Measurements from ENCODE around the gene PTPRS.

The PTPRS gene

DNA sequence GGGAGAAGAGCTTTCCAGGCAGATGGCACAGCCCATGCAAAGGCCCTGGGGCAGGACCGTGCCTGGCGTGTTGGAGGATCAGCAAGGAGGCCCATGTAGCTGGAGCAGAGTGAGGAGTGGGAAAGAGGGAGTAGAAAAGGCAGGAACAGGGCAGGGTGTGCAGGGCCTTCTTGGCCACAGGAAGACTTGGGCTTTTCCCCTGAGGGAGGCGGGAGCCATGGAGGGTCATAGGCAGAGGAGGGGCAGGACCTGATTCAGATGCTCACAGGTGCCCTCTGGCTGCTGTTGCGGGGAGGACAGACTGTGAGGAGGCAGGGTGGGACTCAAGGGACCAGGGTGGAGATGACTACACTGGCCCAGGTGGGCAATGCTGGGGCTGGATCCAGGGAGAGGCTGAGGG is 13.8 kb upstream of the PTPRS start:
- no peak for DNase-seq

DNA sequence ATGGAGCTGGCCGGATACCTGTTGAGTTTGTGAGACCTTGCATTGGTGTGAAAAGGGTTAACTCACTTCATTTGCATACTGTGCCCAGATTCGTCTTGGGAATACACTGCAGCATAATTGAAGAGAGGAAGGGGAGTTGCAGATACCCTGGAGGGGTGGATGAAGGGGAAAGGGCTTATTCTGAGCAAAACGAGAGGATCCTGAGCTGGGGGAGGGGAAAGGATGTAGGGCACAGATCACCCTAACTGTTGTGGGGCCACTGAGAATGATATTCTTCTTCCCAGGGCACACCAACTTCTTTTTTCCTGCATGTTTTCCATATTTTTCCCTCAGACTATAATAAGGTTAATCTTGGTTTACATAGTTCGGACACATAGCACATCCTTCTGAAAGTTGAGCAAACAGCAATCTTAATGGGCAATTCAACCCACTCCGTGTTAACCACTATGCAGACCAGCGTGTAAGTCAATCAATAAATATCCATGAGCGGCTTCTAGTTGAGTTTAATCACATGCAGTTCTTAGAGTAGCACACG is 11.7 kb upstream of the PTPRS start:
- peak; percentile 44 for DNase-seq

DNA sequence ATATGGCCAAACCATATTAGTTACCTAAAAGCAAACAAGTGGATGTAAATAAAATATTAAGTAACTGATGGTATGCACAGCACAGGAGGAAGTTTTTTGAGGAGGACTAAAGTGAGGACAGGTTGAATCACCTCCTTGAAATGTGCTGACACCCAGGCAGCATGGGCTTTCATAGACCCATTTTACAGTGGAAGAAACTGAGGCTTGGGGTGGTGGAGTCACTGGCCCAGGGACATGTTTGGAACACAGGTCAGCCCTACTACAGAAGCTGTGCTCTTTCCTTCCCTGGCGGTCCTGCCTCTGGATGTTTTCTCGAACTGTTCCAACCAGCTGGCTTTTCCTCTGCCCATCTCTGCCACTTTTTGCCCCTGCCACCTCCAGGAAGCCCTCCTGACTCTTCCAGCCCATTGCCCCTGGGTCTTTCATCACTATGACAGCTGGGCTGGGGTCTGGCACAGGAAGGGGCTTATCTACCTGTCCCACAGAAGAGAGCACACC is 11.2 kb upstream of the PTPRS start:
- DNase-seq: no peak

DNA sequence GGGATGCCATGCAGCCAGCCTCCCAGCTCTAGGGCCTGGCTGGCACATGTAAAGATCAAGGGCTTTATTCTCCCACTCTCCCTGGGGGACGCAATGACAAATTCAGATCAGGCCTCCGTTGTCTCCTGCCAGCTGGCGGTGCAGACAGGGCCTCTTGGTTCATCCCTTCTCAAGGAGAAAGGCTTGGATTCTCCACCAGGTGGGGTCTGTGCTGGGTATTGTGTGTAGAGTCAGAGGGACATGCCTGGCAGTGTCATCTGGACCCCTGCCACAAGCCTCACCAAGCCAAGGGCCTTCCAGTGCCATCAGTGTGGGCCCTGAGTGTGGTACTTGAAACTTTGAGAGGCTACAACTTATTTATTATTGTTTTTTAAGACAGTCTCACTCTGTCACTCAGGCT is 8.4 kb upstream of the PTPRS start:
- DNase-seq: no peak

DNA sequence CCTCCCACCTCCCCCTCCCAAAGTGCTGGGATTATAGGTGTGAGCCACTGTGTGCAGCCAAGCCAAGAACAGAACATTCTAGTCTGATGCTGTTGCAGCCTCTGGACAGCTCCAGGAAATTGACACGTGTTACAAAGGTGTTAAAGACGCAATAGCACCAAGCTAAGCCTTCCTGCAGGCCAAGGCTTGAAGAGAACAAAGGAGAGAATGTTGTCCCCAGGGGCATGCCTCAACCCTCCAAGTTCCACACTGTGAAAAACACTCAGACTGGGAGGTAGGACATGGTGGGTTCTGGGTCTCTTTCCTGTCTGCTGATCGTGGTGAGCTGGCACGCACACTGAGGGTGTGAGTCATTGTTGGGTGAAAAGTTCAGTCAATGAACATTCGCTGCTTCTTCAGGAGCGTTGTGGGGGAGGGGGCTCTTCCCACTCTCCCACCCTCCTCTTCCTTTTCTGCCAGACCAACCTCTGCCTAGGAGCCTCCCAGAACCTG is 5.3 kb upstream of the PTPRS start:
- DNase-seq: peak; percentile 57

DNA sequence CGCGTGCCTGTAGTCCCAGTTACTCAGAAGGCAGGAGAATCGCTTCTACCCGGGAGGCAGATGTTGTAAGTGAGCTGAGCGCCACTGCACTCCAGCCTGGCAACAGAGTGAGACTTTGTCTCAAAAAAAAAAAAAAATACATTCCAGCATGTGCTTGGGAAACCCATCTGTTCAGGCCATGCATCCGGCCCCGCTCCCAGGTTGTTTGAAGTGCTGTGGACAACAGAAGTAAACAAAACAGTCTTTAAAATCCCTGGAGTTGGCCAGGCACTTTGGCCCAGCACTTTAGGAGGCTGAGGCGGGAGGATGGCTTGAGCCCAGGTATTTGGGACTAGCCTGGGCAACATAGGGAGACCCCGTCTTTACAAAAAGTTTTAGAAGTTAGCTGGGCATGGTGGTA is 3.2 kb upstream of the PTPRS start:
- DNase-seq: no peak

DNA sequence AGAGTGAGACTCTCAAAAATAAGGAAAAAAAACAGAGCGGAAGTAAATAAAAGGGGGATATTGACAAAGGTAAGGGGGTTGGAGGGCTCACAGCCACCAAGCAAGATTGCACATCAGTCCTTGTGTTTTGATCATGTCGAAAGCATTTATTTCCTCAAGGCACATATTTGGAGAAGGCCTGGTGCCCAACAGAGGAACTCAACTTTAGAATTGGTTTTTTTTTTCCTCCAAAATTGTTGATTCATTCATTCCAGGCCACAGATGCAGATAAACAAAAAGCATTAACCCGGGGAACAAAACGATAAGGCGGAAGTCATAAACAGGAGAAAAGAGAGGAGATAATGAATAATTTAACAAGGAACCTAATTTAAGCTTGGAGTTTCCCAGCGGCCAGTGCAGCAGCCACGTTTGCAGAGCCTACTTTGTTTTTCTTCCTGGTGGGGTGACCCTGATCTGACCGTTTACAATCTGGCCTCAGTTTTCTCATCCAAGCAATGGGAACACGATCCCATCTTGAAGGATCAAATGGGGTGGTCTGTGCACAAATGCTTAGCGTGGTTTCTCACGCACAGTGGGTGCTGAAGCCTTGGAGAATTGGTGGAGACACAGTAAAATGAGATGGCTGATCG is 2.1 kb upstream of the PTPRS start:
- DNase-seq: no peak

DNA sequence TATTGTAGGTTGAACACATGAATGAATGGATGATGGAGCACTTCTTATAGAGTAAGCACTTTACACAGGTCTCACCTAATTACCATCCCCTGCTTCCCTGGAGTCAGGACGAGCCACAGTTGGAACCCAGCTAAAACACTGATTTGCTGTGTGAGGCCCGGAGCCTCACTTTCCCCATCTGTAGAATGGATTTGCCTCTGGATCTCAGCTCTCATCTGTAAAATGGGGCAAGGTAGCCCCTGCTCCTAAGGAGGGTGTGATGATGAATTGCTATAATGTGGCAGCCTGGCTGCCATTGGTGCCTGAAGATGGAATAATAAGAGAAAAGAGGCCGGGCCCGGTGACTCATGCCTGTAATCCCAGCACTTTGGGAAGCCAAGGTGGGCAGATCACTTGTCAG is 1.4 kb upstream of the PTPRS start:
- DNase-seq: no peak

DNA sequence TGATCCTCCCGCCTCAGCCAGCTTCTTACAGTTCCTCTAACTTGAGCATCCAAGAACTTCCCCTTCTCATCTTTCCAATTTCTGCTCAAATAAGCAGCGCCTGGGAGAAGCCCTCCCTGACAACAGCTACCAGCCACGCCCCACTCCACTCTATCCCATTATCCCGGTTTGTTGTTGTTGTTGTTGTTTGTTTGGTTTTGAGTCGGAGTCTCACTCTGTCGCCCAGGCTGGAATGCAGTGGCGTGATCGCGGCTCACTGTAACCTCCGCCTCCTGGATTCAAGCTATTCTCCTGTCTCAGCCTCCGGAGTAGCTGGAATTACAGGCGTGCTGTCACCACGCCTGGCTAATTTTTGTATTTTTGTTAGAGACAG is 822 bp upstream of the PTPRS start:
- no peak for DNase-seq

DNA sequence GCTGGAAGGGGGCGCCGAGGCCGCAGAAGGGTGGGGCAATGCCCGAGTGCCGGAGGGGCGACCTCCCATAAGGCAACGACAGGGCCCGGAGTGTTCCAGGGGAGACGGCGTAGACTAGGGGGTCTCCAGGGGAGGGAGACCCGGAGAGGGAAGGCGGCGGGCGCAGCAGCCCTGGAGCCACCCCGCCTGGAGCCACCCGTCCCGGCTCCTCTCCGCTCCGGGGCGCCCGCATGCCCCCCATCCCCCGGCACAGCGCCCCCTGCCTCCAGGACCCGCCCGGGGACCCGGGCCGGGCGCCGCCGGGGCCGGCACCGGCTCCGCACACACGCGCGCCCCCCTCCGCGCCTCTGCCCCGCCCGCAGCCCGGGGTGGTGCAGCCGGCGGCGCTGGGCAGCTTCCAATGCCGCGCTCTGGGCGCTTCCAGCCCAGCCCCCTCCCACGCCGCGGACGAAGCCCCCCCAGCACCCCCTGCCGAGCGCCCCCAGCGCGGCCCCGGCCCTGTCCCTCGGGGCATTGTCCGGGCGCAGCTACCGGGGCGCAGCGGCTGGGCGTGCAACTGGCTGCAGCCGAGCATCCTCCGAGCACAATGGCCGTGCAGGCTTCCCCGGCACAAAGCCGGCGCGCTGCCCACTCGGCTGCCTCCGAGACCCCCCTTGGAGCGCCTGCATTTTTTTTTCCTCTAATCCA is 519 bp downstream of the PTPRS start:
- DNase-seq: no peak

DNA sequence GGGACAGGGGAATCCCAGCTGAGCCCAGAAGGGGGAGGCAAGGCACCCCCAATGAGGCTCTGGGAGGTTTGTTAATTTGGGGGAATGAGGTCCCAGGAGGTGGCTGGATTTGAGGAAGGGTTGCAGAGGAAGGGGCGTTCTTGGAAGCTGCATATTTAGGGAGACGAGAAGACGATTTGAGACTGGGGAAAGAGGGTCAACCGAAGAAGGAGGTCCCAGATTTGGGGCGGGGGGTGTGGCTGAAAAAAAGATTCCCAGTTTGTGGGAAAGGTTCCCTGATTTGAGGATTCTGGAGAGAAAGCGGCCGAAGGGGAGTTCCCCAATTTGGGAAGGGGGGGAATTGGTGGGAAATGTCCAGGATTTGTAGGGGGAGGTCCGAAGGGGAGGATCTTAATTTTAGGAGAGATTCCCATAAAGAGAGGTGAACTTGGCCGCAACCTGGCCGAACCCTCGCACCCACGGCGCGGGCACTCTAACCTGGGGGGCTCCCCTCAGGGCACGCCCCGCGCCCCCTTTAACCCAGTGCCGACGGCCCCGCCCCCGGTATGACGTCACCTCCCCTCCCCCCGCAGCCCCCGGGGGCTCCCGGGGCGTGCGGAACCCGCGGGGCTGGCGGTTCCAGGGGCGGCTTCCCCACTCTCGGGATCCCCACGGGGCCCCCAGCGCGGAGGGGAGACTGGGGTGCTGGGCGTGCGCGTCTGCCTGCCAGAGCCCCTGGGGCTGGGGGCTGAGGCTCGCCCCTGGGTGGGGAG is 1.2 kb downstream of the PTPRS start:
- DNase-seq: no peak

DNA sequence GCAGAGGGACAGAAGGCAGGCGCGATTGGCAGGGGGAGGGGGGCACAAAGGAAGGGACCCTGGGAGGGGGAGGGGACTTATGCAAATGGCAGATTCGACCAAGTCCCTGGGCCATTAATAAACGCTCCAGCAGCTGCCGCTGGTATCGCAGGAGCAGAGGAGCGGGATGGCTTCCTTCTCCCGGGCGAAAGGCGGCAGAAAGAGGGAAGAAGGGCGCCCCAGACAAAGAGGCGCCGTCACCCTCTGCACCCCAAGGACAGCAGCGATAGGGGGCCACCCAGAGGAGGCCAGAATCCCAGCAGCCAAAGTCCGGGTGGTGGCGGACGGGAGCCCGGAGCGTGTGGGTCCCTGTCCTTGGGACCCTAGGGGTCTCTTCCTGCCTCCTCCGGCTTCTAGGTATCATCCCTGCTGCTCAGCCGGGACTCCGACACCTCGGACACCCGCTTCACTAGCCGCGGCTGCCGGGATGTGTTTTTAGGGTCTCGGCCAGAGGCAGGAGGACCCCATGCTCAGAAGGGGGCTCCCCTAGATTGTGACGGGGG is 1.9 kb downstream of the PTPRS start:
- DNase-seq: no peak

DNA sequence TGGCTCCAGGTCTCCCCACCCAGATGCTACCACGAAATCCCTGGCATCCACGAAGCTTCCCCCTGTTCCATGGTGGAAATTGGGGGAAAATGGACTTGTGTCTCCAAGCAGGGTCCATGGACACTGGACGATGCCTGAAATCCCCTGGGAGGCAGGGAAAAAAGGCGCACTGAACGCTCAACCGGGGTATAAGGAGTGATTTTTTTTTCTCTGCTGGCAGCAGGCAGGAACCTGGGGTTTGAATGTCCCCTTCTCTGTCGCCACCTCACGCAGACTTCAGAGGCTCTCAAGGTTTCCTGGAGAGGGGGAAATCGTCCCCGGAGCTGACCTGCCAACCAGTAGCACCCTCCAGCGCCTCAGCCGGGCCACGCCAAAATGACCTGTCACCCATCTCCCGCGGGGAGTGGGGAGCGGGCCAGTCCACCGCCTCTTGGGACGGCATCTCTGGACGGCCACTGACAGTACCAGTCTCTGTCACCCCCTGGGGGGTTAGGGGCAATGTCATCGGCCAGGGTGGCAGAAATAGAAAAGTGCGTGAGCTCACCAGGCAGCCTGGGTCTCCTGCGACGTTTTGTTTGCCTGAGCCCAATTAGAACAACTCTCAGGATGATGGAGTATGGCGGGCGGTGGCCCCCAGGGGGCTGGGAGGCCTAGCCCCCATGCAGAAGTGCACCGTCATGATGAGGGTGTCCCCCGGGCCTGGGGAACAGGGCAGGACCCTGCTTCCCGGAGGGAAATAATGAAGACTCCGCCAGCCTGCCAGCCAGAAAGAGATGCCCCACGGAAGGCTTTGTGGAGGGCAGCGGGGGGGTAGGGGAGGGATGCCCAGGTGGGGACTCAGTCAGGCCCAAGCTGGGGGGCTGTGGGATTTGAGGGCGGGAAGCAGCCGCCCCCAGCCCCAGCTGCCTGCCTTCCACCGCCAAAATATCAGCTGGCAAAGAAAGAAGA is 2.6 kb downstream of the PTPRS start:
- DNase-seq: no peak

DNA sequence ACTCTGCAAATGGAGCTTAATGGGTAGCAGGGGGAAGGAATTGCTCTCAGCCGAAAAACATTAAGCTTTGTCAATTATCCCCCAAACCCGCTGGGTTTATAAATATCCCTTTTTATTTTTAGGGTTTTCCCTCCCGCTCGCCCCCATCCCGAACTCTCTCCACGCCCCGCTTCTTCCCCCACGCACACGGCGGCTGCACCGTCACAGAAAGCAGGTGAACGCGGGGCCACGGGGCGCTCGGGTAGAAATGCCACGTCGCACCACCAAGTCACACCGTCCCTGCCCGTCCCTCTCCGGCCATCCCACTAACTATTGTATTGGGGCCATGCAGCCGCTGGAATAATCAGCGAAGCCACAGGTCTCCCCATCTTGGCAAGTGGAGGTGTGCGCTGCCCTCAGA is 3.5 kb downstream of the PTPRS start:
- DNase-seq: no peak

DNA sequence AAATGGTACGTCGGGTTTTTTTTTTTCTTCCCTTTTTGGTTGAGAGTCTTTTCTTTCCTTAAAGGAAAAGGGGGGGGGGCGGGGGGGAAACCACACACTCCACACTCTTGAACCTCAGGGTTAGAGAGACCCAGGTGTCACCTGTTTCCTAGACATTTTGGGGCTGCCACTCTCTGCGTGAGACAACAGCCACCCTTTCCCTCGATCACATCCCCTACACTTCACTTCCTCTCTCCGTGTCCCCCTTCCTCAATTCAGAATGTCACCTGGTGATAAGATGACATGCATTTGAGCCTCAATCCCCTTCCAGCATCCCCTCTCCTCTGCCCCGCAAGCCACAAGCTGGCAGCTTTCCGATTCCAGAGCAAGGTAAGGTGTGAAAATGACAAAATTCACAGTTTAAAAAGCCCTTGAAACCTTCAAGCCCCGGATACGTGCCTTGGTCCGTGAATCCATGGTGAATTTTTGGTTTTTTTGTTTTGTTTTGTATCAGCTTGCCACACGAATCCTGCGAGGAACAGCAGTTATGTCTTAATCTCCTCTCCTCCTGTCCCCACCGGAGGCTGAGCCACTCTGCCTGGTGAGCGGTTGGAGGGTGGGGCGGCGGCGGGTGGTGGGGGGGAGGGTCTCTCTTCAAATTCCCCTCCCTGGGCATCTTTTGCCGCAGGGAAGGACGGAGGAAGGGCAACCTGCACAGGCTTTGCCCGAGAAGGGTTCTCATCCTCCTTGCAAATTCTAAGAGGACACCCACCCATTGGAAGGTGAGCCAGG is 4.2 kb downstream of the PTPRS start:
- no peak for DNase-seq

DNA sequence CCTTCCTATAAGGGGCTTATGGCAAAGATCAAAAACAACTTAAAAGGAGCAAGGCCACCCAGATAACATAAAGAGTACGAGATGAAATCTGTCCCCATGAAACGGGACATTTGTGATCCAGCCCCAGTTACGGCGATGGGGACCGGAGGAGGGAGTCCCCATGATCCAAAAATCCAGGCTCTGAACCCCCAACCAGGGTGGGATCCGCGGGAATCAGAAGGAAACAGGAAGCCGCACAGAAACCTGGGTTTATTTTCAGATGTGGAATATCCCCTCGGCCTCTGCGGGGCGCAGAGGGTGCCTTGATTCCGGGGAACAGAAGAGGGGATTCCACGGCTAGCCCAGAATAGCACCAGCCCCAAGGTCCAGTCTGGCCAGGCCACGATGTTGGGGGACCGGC is 5.0 kb downstream of the PTPRS start:
- no peak for DNase-seq

DNA sequence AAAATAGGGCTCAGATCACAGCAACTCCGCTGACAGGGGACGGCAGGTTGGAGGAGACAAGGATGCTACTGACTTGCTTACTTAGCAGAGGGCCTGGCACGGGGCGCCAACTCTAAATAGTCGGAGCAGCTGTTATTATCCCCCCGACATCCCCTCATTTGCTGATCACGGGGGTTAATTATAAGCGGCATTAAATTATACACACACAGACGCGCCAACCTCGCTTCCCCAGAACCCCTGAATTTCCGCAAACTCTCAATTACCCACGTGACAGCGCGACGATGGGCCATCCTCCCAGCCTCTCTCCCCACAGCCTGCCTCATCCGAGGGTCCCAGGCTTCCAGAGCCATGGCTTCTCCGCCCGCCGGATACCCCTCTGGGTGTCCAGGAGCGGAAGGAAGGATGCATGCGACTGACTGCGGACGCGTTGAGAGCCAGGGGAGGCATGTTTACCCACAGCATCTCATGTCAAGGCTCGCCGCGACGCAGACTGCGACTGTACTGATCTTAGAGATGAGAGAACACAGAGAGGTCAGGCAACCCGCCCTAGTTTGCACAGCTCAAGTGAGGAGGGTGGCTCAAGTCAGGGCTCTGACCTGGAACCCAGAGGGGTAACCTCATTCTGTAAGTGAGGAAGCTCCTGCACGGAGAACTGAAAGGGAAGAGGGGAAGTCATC is 5.7 kb downstream of the PTPRS start:
- no peak for DNase-seq

DNA sequence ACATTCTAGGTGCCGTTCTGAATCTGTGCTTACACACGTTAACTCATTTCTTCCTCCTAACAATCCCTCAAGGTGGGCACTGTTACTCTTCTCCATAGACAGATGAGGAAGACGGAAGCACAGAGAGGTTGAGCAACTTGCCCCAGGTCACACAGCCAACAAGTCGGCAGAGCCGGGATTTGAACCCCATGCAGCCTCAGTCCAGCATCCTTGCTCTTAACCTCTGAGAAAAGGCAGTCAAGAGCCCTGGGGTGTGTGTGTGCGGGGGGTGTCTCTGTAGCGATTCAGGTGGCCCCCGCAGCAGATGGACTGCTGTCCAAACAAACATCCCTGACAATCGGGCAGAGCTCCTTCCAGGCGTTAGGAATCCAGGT is 6.3 kb downstream of the PTPRS start:
- no peak for DNase-seq

DNA sequence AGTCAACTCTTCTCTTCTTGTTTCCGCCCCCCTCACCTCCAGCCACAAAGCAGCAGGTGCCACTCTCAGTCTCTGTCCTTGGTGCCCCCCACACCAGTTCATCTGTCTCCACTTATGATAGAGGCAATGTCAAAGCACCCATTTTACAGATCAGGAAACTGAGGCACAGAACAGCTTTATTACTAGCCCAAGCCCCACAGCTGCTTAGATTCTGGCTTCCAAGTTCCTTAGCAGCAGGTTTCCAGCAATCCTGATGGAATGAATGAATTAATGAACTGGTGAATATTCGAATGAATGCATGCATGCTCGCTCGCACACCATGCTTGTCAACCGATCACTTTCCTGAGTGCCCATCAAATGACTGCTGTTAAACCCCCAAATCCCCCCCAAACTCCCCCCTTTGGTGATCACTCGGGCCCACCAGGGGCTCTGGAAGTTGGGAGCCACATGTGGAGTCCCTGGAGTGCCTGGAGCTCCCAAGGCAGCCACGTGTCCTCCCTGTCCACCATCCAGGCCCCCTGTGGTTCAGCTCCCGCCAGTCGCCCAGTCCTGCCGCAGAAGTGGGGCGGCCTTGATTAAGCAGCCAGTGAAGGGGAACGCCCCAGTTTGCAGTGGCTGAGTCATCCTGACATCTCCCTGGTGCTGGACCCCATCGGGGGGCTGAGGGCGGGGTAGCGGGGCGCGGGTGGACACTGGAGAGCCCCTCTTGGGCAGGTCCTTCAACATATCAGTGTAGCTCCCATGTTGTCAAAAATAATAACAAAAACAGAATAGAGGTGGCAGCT is 6.8 kb downstream of the PTPRS start:
- no peak for DNase-seq

DNA sequence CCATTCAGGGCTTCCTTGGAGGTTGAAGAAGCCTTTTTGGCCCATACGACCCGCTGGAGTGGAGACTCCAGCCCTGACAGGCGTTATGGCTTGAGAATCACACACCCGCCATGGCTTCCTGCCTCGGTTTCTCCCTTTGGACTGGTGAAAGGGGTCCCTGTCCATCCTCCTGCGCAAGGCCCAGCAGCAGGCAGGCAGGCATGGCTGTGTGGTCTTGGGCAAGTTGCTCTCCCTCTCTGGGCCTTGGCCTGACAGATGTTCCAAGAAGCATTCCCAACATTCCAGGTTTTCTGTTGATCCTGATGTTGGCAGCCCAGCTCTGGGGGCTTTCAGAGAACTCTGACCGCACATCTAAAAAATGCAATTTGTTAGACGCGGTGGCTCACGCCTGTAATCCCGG is 8.1 kb downstream of the PTPRS start:
- no peak for DNase-seq

Data from NCI-H226 (cell line).